Caco-2 (cell line): ENCODE measurements around the gene MORN5. TPM values are rescaled to one million over a fixed set of nuclear protein-coding genes. Genes with fewer than 3 reads are reported as not detected.

ENCODE experiments used
- BruUV-seq: library from RNA; stranded (reverse); fragments of 400-500 nt; replicated peaks from 2 replicates; lab custom pipeline; 2021; lab: Mats Ljungman, UMichigan
- CTCF ChIA-PET: fragments of 300-600 bp; sonication (Branson Sonifier 250); formaldehyde crosslinking; loops from one replicate; lab custom pipeline; 2022; ENCODE audit warnings: antibody characterized with exemption; lab: Charles Lee
- POLR2A ChIA-PET: fragments of 300-600 bp; sonication (Branson Sonifier 250); formaldehyde crosslinking; loops from one replicate; lab custom pipeline; 2022; ENCODE audit warnings: antibody characterized with exemption; lab: Charles Lee
- DNase-seq, 2 experiments: peaks; one replicate each; pipeline versions ENCODE4 v3.0.0 to v3.0.0-alpha.2; 2020 to 2022
- H3K27me3 ChIP-seq: replicated peaks from 2 replicates; pipeline ENCODE4 v1.6.0; 2011; ENCODE audit warnings: low read length; ENCODE audit not compliant: control insufficient read depth, insufficient read depth
- H3K36me3 ChIP-seq: 2 replicates; pipeline ENCODE4 v1.5.1; 2011; ENCODE audit warnings: low read length; ENCODE audit not compliant: control insufficient read depth, insufficient read depth
- H3K4me1 ChIP-seq: fragments of 250-450 bp; sonication (Bioruptor Pico); 2 replicates; pipeline ENCODE4 v1.5.1; 2020; ENCODE audit warnings: mild to moderate bottlenecking
- H3K4me3 ChIP-seq: 2 replicates; pipeline ENCODE4 v1.5.1; 2011; ENCODE audit warnings: low read depth, mild to moderate bottlenecking, control low read depth, low read length
- H3K9me3 ChIP-seq: fragments of 250-450 bp; sonication (Bioruptor Pico); 2 replicates; pipeline ENCODE4 v1.5.1; 2020; ENCODE audit warnings: mild to moderate bottlenecking, moderate library complexity
- H3K27ac Mint-ChIP-seq: one replicate; pipeline ENCODE4 v1.8.0; 2022; ENCODE audit warnings: mixed read lengths; ENCODE audit not compliant: unreplicated experiment
- H3K27me3 Mint-ChIP-seq: one replicate; pipeline ENCODE4 v1.8.0; 2022; ENCODE audit warnings: mixed read lengths; ENCODE audit not compliant: insufficient read depth, unreplicated experiment
- H3K36me3 Mint-ChIP-seq: one replicate; pipeline ENCODE4 v1.8.0; 2022; ENCODE audit warnings: mild to moderate bottlenecking, mixed read lengths; ENCODE audit not compliant: insufficient read depth, unreplicated experiment
- H3K4me1 Mint-ChIP-seq: one replicate; pipeline ENCODE4 v1.8.0; 2022; ENCODE audit warnings: low read depth, mixed read lengths; ENCODE audit not compliant: unreplicated experiment
- H3K4me3 Mint-ChIP-seq: one replicate; pipeline ENCODE4 v1.8.0; 2022; ENCODE audit warnings: mild to moderate bottlenecking, moderate library complexity, mixed read lengths; ENCODE audit not compliant: unreplicated experiment
- H3K9me3 Mint-ChIP-seq: one replicate; pipeline ENCODE4 v1.8.0; 2022; ENCODE audit warnings: mixed read lengths; ENCODE audit not compliant: unreplicated experiment
- CTCF ChIP-seq, 2 experiments: fragments of 200-600 bp in 1 of 2; IDR thresholded peaks; 1 replicate in 1 of 2; 2 replicates in 1 of 2; pipeline versions ENCODE4 v1.5.1 to v1.8.0; 2011 to 2022; ENCODE audit warnings: antibody characterized with exemption in 1 of 2, control low read depth in 1 of 2, inconsistent platforms in 1 of 2, low read depth in 1 of 2, low read length in 1 of 2, mild to moderate bottlenecking in 1 of 2, moderate library complexity in 1 of 2; ENCODE audit not compliant: insufficient read depth in 1 of 2, severe bottlenecking in 1 of 2, unreplicated experiment in 1 of 2
- intact Hi-C: fragments of 100-400 bp; cut with micrococcal nuclease; formaldehyde crosslinking; loops from one replicate; pipeline ENCODE4 v1.10.0; 2022; ENCODE audit not compliant: unreplicated experiment
- total RNA-seq: library from RNA; stranded (reverse); gene quantifications from 2 replicates; pipeline ENCODE4 v1.2.3, GENCODE V29; 2022

Gene MORN5
- total RNA-seq, 1 experiment from 2014 or later, result not detected

- no TSS peak for BruUV-seq
- Histone ChIP-seq H3K27me3 (no peaks in the 10 kb centered on the region), H3K9me3 (no peaks in the 10 kb centered on the region), H3K4me1 (peaks cover 10% of the 10 kb centered on the region; the same call in 1 of the 2 replicates), H3K36me3 (no peaks in the 10 kb centered on the region), H3K4me3 (peak overlapping the region; percentile 72)
- intact Hi-C loops, result loop anchor here (1.0 to 2.0 kb wide), 4 partner anchors 16 to 56 kb away; partner anchors contain the start of genes MORN5, MRRF, NDUFA8 and RBM18
- Mint-ChIP-seq H3K27ac (no peak overlapping the region), H3K4me3 (peak overlapping the region; percentile 78), H3K9me3 (no peaks in the 10 kb centered on the region), H3K27me3 (peaks cover 3% of the 10 kb centered on the region), H3K4me1 (peaks cover 7% of the 10 kb centered on the region), H3K36me3 (no peaks in the 10 kb centered on the region)
- POLR2A ChIA-PET, result interaction anchor here (0.6 to 1.5 kb wide), 2 partner anchors 15 to 50 kb away, joined by 4 to 24 read pairs; partner anchors contain the start of genes MRRF and RBM18
- CTCF ChIA-PET, result interaction anchor here (0.9 to 1.4 kb wide), 8 partner anchors 22 to 115 kb away, joined by 3 to 8 read pairs (median 5); partner anchors contain the start of genes MRRF and RBM18
- DNase-seq, result no peak
- no peak for TF ChIP-seq CTCF (IDR thresholded peaks at IDR 0.05; ENCODE audit: insufficient read depth in 1 of 2, low read depth in 1 of 2, low read length in 1 of 2, severe bottlenecking in 1 of 2, unreplicated experiment in 1 of 2)
Observed at GRCh38 chr9:122214507-122214906, 54.8 kb downstream of the MORN5 start.

GRCh38 chr9:122215663-122216062 is 56.0 kb downstream of the MORN5 start:
- no peaks in the 10 kb centered on the region for H3K27me3 ChIP-seq

More at GRCh38 chr9:122215663-122216062, 56.0 kb downstream of the MORN5 start:
- TF ChIP-seq CTCF (IDR thresholded peaks at IDR 0.05; ENCODE audit: insufficient read depth in 1 of 2, low read depth in 1 of 2, low read length in 1 of 2, severe bottlenecking in 1 of 2, unreplicated experiment in 1 of 2), result no peak
- peaks cover 3% of the 10 kb centered on the region for H3K27me3 Mint-ChIP-seq
- no TSS peak for BruUV-seq
- CTCF ChIA-PET, result interaction anchor here (1.2 kb wide), 1 partner anchor 92 kb away, joined by 3 read pairs; no protein-coding TSS in a partner anchor
- Histone ChIP-seq H3K4me3 (no peak overlapping the region), H3K36me3 (no peaks in the 10 kb centered on the region), H3K4me1 (peaks cover 10% of the 10 kb centered on the region; the same call in 1 of the 2 replicates), H3K9me3 (no peaks in the 10 kb centered on the region)
- H3K36me3 Mint-ChIP-seq, result no peaks in the 10 kb centered on the region
- no peaks in the 10 kb centered on the region for H3K9me3 Mint-ChIP-seq
- no peak overlapping the region for H3K4me3 Mint-ChIP-seq
- no peak for DNase-seq
- intact Hi-C loops, result loop anchor here (2.0 kb wide), 3 partner anchors 15 to 57 kb away; partner anchors contain the start of genes MORN5, MRRF, NDUFA8 and RBM18
- H3K27ac Mint-ChIP-seq, result no peak overlapping the region
- peaks cover 7% of the 10 kb centered on the region for H3K4me1 Mint-ChIP-seq
- POLR2A ChIA-PET, result no interaction called here
